GM18519 (cell line): ENCODE measurements around the gene DOK6.

Source experiments
- ATAC-seq: cut with Tn5 transposase; IDR thresholded peaks from one replicate; pipeline ENCODE4 v1.9.1; 2021; ENCODE audit warnings: mild to moderate bottlenecking, moderate library complexity; ENCODE audit not compliant: unreplicated experiment, low FRiP score

The DOK6 gene

GRCh38 chr18:69529151-69529550 lies 128.5 kb downstream of the DOK6 start:
- ATAC-seq: no peak

- ATAC-seq: no peak
Measured at GRCh38 chr18:69531973-69532372, 131.3 kb downstream of the DOK6 start.

- no peak for ATAC-seq
Measured at GRCh38 chr18:69537183-69537582, 136.5 kb downstream of the DOK6 start.

- ATAC-seq: no peak
Measured at GRCh38 chr18:69538849-69539248, 138.2 kb downstream of the DOK6 start.

GRCh38 chr18:69539404-69539803 lies 138.7 kb downstream of the DOK6 start:
- ATAC-seq: no peak

GRCh38 chr18:69556228-69556627 lies 155.5 kb downstream of the DOK6 start:
- no peak for ATAC-seq

- no peak for ATAC-seq
Measured at GRCh38 chr18:69557282-69557681, 156.6 kb downstream of the DOK6 start.

GRCh38 chr18:69558052-69558451 lies 157.4 kb downstream of the DOK6 start:
- no peak for ATAC-seq

GRCh38 chr18:69559604-69560003 lies 158.9 kb downstream of the DOK6 start:
- ATAC-seq: no peak

- ATAC-seq: no peak
Measured at GRCh38 chr18:69564602-69565001, 163.9 kb downstream of the DOK6 start.

- no peak for ATAC-seq
Measured at GRCh38 chr18:69567813-69568488, 167.3 kb downstream of the DOK6 start.

- no peak for ATAC-seq
Measured at GRCh38 chr18:69569133-69569532, 168.4 kb downstream of the DOK6 start.

GRCh38 chr18:69574401-69574800 lies 173.7 kb downstream of the DOK6 start:
- ATAC-seq: no peak

GRCh38 chr18:69580107-69580506 lies 179.4 kb downstream of the DOK6 start:
- ATAC-seq: peak; percentile 88

GRCh38 chr18:69584429-69584828 lies 183.7 kb downstream of the DOK6 start:
- no peak for ATAC-seq

- ATAC-seq: no peak
Measured at GRCh38 chr18:69585696-69586095, 185.0 kb downstream of the DOK6 start.

- ATAC-seq: no peak
Measured at GRCh38 chr18:69586537-69586936, 185.8 kb downstream of the DOK6 start.

GRCh38 chr18:69588301-69588700 lies 187.6 kb downstream of the DOK6 start:
- no peak for ATAC-seq

GRCh38 chr18:69590150-69590549 lies 189.5 kb downstream of the DOK6 start:
- no peak for ATAC-seq

- ATAC-seq: no peak
Measured at GRCh38 chr18:69596345-69596744, 195.7 kb downstream of the DOK6 start.

- no peak for ATAC-seq
Measured at GRCh38 chr18:69597561-69597960, 196.9 kb downstream of the DOK6 start.

GRCh38 chr18:69599377-69599776 lies 198.7 kb downstream of the DOK6 start:
- no peak for ATAC-seq

GRCh38 chr18:69612242-69612641 lies 211.6 kb downstream of the DOK6 start:
- ATAC-seq: no peak
